Measurements from ENCODE around the gene UBASH3A.

UBASH3A gene

GRCh38 chr21:42493109-42494060 lies 89.7 kb downstream of the UBASH3A start:
- peaks cover 0 to 8% (median 0%) of the 10 kb centered on the region in 11 experiments; a peak in 1 of 22 replicates for H3K27me3 ChIP-seq
- peaks cover 0 to 10% (median 7%) of the 10 kb centered on the region in 11 experiments; a peak in 10 of 22 replicates for H3K9me3 ChIP-seq (replicated peaks in 1 of 11)
- H3K4me3 ChIP-seq = no peak overlapping the region
- peaks cover 4 to 24% (median 19%) of the 10 kb centered on the region in 10 experiments; a peak in 19 of 20 replicates for H3K4me1 ChIP-seq
- peaks cover 0 to 3% (median 0%) of the 10 kb centered on the region in 11 experiments; a peak in 1 of 22 replicates for H4K20me1 ChIP-seq
- H3K27ac ChIP-seq = no peak overlapping the region
- H3K4me2 ChIP-seq = no peak overlapping the region
- H3K36me3 ChIP-seq = no peaks in the 10 kb centered on the region
- no peak overlapping the region for H3K9ac ChIP-seq
- no peak for TF ChIP-seq Cebpa-rat (IDR thresholded peaks at IDR 0.05)

GRCh38 chr21:42495027-42495426 lies 91.3 kb downstream of the UBASH3A start:
- Histone ChIP-seq H3K36me3 (no peaks in the 10 kb centered on the region), H3K27me3 (peaks cover 0 to 8% (median 0%) of the 10 kb centered on the region in 11 experiments; a peak in 1 of 22 replicates), H3K4me2 (peak overlapping the region in 3 of 11 experiments; percentile 92 to 99 (median 97); a peak in 3 of 22 replicates), H3K4me3 (peak overlapping the region in 1 of 10 experiments; percentile 63; a peak in 1 of 20 replicates), H3K9me3 (replicated peaks in 1 of 11) (no peaks in the 10 kb centered on the region), H3K4me1 (peaks cover 4 to 24% (median 19%) of the 10 kb centered on the region in 10 experiments; a peak in 19 of 20 replicates), H3K27ac (no peak overlapping the region), H3K9ac (no peak overlapping the region), H4K20me1 (peaks cover 0 to 3% (median 0%) of the 10 kb centered on the region in 11 experiments; a peak in 1 of 22 replicates)
- TF ChIP-seq Cebpa-rat (IDR thresholded peaks at IDR 0.05) = no peak

GRCh38 chr21:42495765-42496119 lies 92.0 kb downstream of the UBASH3A start:
- peak overlapping the region in 9 of 11 experiments; percentile 7 to 66 (median 51); a peak in 12 of 22 replicates for H3K9ac ChIP-seq
- no peak for TF ChIP-seq Cebpa-rat (IDR thresholded peaks at IDR 0.05)

GRCh38 chr21:42496120-42496838 lies 92.6 kb downstream of the UBASH3A start, which contains the start of gene RSPH1:
RSPH1 (minus strand) TSS chr21:42496224; CDS start chr21:42496186, 38 bp downstream.
- peak within 1 kb of the TSS; percentile 85 to 99 (median 95) for H3K4me2 ChIP-seq
- peaks cover 0 to 3% (median 0%) of the 10 kb centered on the region in 11 experiments; a peak in 1 of 22 replicates for H4K20me1 ChIP-seq
- H3K4me1 ChIP-seq = peaks cover 4 to 24% (median 19%) of the 10 kb centered on the region in 10 experiments; a peak in 19 of 20 replicates
- peak within 1 kb of the TSS; percentile 62 to 76 (median 65) for H3K4me3 ChIP-seq
- H3K36me3 ChIP-seq = no peaks in the 10 kb centered on the region
- H3K9ac ChIP-seq = peak within 1 kb of the TSS; percentile 60 to 82 (median 78)
- no peak for TF ChIP-seq Cebpa-rat (IDR thresholded peaks at IDR 0.05)
- H3K27me3 ChIP-seq = peaks cover 0 to 8% (median 0%) of the 10 kb centered on the region in 11 experiments; a peak in 1 of 22 replicates
- no peaks in the 10 kb centered on the region for H3K9me3 ChIP-seq (replicated peaks in 1 of 11)
- H3K27ac ChIP-seq = peak within 1 kb of the TSS; percentile 42 to 74 (median 59); a peak in 21 of 22 replicates

More at GRCh38 chr21:42495765-42496119, 92.0 kb downstream of the UBASH3A start:
- Histone ChIP-seq H3K4me3 (peak overlapping the region; percentile 62 to 76 (median 65)), H3K36me3 (no peaks in the 10 kb centered on the region), H3K27me3 (peaks cover 0 to 8% (median 0%) of the 10 kb centered on the region in 11 experiments; a peak in 1 of 22 replicates), H4K20me1 (peaks cover 0 to 3% (median 0%) of the 10 kb centered on the region in 11 experiments; a peak in 1 of 22 replicates), H3K4me1 (peaks cover 4 to 24% (median 19%) of the 10 kb centered on the region in 10 experiments; a peak in 19 of 20 replicates), H3K9me3 (replicated peaks in 1 of 11) (no peaks in the 10 kb centered on the region), H3K4me2 (peak overlapping the region; percentile 85 to 99 (median 93)), H3K27ac (peak overlapping the region in 1 of 11 experiments; percentile 72; a peak in 1 of 22 replicates)

- Histone ChIP-seq H4K20me1 (peaks cover 0 to 3% (median 0%) of the 10 kb centered on the region in 11 experiments; a peak in 1 of 22 replicates), H3K4me1 (peaks cover 4 to 23% (median 19%) of the 10 kb centered on the region in 10 experiments; a peak in 19 of 20 replicates), H3K4me3 (peak overlapping the region; percentile 62 to 76 (median 65)), H3K9ac (peak overlapping the region; percentile 60 to 82 (median 78)), H3K27me3 (peaks cover 0 to 5% (median 0%) of the 10 kb centered on the region in 11 experiments; a peak in 1 of 22 replicates), H3K27ac (peak overlapping the region; percentile 42 to 74 (median 59); a peak in 21 of 22 replicates), H3K9me3 (replicated peaks in 1 of 11) (no peaks in the 10 kb centered on the region), H3K36me3 (no peaks in the 10 kb centered on the region), H3K4me2 (peak overlapping the region; percentile 85 to 99 (median 93))
- no peak for TF ChIP-seq Cebpa-rat (IDR thresholded peaks at IDR 0.05)
Measured at GRCh38 chr21:42496839-42497202, 93.1 kb downstream of the UBASH3A start.
